Measurements from ENCODE around the gene CABLES1.

CABLES1 gene

GRCh38 chr18:23235860-23236259 is 100.6 kb downstream of the CABLES1 start:
- TF ChIP-seq, protein P1, sequence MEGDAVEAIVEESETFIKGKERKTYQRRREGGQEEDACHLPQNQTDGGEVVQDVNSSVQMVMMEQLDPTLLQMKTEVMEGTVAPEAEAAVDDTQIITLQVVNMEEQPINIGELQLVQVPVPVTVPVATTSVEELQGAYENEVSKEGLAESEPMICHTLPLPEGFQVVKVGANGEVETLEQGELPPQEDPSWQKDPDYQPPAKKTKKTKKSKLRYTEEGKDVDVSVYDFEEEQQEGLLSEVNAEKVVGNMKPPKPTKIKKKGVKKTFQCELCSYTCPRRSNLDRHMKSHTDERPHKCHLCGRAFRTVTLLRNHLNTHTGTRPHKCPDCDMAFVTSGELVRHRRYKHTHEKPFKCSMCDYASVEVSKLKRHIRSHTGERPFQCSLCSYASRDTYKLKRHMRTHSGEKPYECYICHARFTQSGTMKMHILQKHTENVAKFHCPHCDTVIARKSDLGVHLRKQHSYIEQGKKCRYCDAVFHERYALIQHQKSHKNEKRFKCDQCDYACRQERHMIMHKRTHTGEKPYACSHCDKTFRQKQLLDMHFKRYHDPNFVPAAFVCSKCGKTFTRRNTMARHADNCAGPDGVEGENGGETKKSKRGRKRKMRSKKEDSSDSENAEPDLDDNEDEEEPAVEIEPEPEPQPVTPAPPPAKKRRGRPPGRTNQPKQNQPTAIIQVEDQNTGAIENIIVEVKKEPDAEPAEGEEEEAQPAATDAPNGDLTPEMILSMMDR (IDR thresholded peaks at IDR 0.05) = no peak

DNA sequence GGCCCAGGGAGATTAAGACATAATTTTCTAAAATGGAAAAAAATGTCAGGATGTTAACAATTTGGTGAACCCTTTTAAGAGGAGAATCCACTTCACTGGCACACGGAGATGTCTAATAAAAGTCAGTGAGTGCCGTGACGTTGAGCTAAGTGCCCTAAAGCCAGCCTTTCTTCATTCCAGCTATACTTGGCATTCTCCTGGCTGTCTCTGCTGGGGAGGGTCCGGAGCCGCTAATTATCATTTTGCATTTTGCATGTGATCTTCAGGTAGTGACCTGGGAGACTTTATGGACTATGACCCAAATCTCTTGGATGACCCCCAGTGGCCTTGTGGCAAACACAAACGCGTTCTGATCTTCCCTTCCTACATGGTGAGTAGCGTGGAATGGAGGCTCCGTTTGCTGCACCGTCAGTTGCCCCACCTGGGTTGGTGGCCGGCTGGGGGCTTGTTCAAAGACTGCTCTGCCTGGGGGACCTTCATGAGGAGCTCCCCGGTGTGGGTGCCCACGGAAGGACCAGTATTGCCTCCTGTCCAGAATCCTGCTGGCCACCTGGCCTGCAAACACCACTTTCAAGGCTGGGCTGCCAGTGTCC is 101.7 kb downstream of the CABLES1 start:
- TF ChIP-seq, protein P1 (IDR thresholded peaks at IDR 0.05) = no peak

DNA sequence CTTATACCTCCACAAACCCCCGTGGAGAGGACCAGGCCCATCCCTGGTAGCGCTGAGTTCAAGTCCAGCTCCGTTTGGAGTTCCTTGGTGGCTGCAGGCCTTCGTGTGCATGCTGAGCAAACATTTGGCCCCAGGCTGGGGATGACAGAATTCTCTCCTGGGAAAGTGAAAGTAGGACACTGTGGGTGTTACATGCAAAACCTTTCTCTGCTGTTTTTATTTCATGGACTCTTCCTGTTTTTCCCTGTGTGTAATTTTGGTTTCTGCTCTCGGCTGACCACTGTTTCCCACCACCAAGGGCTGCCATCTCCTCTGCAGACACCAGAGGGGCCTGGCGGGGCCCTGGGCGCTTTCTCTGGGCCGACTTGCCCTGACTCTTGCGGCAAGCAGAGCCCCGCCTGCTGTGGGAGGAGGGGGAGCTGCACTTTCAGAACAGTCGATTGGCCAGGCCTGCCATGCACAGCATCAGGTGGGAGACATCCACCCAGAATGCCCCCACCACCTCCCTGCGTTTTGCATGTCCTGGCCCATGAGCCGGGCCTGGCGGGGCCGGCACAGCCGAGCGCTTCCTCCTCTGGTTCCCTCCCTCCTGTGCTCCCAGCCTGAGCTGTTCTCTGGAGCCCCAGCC is 102.4 kb downstream of the CABLES1 start:
- TF ChIP-seq, protein P1 (IDR thresholded peaks at IDR 0.05) = no peak

- TF ChIP-seq, protein P1 (IDR thresholded peaks at IDR 0.05) = no peak
These were observed 102.9 kb downstream of the CABLES1 start for GRCh38 chr18:23238152-23238531.

DNA sequence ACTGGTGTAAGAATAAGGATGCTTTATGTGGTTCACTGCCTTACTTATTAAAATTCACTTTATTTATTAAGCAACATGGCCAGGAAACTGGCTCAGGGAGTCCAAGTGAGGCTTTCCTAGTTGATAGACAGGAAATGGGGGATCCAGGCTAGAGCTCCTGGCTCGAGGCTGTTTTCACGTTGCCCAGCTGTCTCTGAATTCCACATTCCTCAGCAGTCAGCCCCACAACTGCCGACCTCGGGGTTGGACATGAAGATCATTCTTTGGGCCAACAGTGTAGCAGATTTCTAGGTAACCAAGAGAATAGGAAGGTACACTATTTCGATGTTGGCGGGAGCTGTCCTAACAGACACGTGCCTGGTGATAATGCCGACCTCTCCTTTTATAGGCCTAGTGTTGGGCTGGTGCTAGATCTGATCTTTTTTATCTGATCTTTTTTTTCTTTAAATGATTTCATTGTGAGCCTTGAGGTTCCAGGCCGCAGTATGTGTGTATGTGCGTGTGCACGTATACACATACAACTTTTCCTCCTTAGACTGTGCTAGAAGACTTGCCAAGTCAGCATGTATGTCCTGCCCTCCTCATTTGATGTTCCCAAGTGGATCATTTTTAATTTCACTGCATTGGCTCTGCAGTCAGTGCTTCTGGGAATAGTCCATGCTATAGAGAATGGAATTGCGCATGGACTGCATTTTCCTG is 103.5 kb downstream of the CABLES1 start:
- TF ChIP-seq, protein P1 (IDR thresholded peaks at IDR 0.05) = no peak

DNA sequence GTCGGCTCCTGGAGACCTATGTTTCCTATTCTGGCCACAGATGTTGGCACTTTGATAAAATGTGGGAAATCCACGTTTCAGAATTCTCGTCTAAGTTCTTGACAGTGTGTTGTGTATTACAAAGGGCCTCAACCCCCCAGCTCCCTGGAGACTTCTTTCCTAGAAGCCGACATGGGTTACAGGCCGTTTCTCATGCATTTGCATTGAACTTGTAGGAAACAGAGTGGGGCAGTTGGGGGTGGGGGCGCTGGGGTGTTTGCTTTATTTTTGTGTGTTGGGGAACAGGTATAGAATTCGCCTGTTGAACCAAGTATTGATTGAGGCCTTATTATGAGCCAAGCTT is 104.0 kb downstream of the CABLES1 start:
- TF ChIP-seq, protein P1 (IDR thresholded peaks at IDR 0.05) = no peak

DNA sequence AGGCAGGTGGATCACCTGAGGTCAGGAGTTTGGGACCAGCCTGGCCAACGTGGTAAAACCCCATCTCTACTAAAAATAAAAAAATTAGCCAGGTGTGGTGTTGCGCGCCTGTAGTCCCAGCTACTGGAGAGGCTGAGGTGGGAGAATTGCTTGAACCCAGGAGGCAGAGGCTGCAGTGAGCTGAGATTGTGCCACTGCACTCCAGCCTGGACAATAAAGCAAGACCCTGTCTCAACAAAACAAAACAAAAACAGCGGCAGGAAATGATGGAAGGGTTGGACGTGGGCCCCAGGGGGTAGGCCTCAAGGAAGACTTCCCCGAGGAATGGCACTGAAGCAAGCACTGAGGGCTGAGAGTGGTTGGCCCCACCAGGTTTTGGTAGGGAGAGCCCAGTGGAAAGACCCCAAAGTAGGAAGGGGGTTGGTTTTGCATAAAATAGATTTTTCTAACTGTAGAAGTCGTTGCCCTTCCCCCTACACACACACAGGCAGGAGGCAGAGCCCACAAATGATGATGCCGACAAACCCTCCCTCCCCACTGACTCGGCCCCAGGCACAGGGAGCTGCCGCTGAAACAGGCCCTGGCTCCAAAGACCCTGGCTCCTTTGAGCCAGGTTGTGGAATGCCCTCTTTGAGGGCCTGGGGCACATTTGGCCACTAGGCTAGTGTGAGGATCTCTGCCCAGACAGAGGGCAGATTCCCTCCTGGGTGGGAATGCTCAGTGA is 104.8 kb downstream of the CABLES1 start:
- TF ChIP-seq, protein P1 (IDR thresholded peaks at IDR 0.05) = no peak
